ENCODE data around the gene CFDP1.

- TF ChIP-seq CTCF (IDR thresholded peaks at IDR 0.05; ENCODE audit: low read depth, low read length, poor library complexity, severe bottlenecking) (no peak), EZH2phosphoT487 (IDR thresholded peaks at IDR 0.05; ENCODE audit: borderline replicate concordance, low read length) (no peak)
Measured at GRCh38 chr16:75333721-75334163, 99.6 kb downstream of the CFDP1 start.

Data from DOHH2 (cell line).